ENCODE measurements around the gene RTEL1. TPM values are rescaled to one million over a fixed set of nuclear protein-coding genes. Genes with fewer than 3 reads are reported as not detected.
A peak's percentile ranks its signal among the peaks of the same experiment; 100 is the strongest.

Gene RTEL1
- total RNA-seq, 2 experiments from 2014 or later = 37.4 to 39.1 TPM

DNA sequence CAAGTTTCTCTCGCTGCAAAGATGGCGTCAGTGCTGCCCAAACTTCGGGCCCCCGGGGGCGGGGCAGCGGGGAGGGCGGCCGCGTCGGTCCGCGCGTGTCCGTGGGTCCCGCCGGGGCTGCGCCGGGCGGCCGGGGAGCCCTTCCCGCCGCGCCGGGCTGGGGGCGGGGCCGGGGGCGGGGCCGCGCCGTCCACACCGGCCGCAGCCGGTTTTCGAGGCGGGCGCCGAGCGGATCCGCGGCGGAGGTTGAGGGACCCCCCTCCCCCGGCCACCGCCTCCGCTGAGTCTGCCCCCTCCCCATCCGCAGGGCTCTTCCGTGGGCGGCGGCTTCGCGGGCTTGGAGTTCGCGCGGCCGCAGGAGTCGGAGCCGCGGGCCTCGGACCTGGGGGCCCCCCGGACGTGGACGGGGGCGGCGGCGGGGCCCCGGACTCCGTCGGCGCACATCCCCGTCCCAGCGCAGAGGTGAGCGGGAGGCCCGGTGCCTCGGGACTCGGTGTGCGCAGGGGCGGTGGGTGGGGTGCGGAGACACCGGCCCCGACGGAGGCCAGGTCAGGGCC, 82.0 kb downstream of the RTEL1 start:
- DNase-seq (peak; percentile 49), ATAC-seq (peak; percentile 3)
- intact Hi-C loops (cut with micrococcal nuclease) = no loop called here
- Mint-ChIP-seq H3K27me3 (no peaks in the 10 kb centered on the region), H3K4me1 (ENCODE audit: low read depth) (peaks cover 22% of the 10 kb centered on the region), H3K36me3 (ENCODE audit: low read depth) (peaks cover 5% of the 10 kb centered on the region), H3K27ac (no peak overlapping the region), H3K4me3 (peak overlapping the region; percentile 52), H3K9me3 (no peaks in the 10 kb centered on the region)
- ChIA-PET CTCF (interaction anchor here (0.8 to 1.1 kb wide), 4 partner anchors 32 to 216 kb away, joined by 3 to 4 read pairs (median 4); partner anchors contain the start of genes ARFRP1, UCKL1 and ZGPAT), POLR2A (interaction anchor here (1.2 to 2.2 kb wide), 5 partner anchors 8 to 82 kb away, joined by 4 to 8 read pairs (median 6); partner anchors contain the start of gene RTEL1)
- TF ChIP-seq, protein P1, sequence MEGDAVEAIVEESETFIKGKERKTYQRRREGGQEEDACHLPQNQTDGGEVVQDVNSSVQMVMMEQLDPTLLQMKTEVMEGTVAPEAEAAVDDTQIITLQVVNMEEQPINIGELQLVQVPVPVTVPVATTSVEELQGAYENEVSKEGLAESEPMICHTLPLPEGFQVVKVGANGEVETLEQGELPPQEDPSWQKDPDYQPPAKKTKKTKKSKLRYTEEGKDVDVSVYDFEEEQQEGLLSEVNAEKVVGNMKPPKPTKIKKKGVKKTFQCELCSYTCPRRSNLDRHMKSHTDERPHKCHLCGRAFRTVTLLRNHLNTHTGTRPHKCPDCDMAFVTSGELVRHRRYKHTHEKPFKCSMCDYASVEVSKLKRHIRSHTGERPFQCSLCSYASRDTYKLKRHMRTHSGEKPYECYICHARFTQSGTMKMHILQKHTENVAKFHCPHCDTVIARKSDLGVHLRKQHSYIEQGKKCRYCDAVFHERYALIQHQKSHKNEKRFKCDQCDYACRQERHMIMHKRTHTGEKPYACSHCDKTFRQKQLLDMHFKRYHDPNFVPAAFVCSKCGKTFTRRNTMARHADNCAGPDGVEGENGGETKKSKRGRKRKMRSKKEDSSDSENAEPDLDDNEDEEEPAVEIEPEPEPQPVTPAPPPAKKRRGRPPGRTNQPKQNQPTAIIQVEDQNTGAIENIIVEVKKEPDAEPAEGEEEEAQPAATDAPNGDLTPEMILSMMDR (IDR thresholded peaks at IDR 0.05) = no peak

DNA sequence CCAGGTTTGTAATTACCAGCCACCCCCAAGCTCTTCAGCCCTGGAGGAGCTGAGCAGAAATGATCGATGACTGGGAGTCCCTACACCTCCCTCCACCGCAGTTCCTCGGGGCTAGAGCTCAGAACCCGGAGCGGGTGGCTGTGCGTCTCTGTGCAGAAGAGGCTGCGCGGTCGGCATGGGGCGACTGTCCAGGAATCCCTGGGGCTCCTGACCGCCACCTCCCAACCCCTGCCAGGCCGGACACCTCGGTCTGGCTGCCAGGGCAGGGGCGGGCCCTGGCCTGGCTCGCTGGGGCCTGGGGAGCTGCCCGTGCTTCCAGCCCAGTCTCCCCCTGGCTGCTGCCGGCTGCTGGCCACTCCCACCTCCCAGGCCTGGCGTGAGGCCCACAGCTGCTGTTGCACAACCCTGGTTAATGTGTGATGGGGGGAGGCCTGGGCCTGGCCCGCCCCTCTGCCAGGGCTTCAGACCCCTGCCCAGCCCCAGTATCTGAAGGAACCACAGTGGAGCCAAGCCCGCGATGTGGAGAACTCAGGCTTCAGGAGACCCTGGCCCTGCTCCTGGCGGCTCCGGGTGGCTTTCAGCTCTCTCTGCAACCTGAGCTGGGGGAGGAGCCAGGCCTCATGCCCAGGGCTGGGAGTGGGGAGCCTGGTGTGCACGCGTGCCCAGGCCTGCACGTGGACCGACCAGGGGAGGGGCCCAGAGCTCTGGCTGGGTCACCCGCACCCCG, 82.7 kb downstream of the RTEL1 start:
- intact Hi-C loops (cut with micrococcal nuclease) = no loop called here
- Mint-ChIP-seq H3K27me3 (no peaks in the 10 kb centered on the region), H3K36me3 (ENCODE audit: low read depth) (peaks cover 5% of the 10 kb centered on the region), H3K27ac (no peak overlapping the region), H3K9me3 (no peaks in the 10 kb centered on the region), H3K4me1 (ENCODE audit: low read depth) (peaks cover 16% of the 10 kb centered on the region), H3K4me3 (peak overlapping the region; percentile 52)
- CTCF ChIA-PET = interaction anchor here (0.8 to 1.1 kb wide), 4 partner anchors 33 to 215 kb away, joined by 3 to 4 read pairs (median 4); partner anchors contain the start of genes ARFRP1, UCKL1 and ZGPAT
- ATAC-seq (peak; percentile 8), DNase-seq (peak; percentile 62)
- TF ChIP-seq, protein P1 (IDR thresholded peaks at IDR 0.05) = no peak
- POLR2A ChIA-PET = interaction anchor here (1.2 to 2.2 kb wide), 5 partner anchors 8 to 83 kb away, joined by 4 to 8 read pairs (median 6); partner anchors contain the start of gene RTEL1

DNA sequence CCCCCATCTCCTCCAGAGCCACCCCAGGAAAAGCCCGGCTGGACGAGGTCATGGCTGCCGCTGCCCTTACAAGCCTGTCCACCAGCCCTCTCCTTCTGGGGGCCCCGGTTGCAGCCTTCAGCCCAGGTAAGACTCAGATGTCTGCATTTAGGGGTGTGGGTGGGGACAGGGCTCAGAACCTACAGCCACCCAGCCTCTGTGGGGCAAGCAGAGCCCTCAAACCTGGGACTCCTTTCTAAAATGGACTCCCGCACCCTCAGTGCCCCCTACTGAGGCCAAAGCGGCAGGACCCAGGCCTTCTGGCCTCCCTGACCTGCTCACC, 83.2 kb downstream of the RTEL1 start:
- Mint-ChIP-seq H3K4me1 (ENCODE audit: low read depth) (peaks cover 11% of the 10 kb centered on the region), H3K27ac (no peak overlapping the region), H3K4me3 (peak overlapping the region; percentile 52), H3K27me3 (no peaks in the 10 kb centered on the region), H3K9me3 (no peaks in the 10 kb centered on the region), H3K36me3 (ENCODE audit: low read depth) (peaks cover under 1% of the 10 kb centered on the region)
- DNase-seq (no peak), ATAC-seq (no peak)
- TF ChIP-seq, protein P1 (IDR thresholded peaks at IDR 0.05) = no peak
- ChIA-PET POLR2A (interaction anchor here (1.2 to 1.6 kb wide), 4 partner anchors 7 to 42 kb away, joined by 4 to 8 read pairs (median 6); no protein-coding TSS in a partner anchor), CTCF (interaction anchor here (0.7 to 1.1 kb wide), 3 partner anchors 34 to 215 kb away, joined by 3 to 4 read pairs (median 3); partner anchors contain the start of gene UCKL1)
- intact Hi-C loops (cut with micrococcal nuclease) = no loop called here

DNA sequence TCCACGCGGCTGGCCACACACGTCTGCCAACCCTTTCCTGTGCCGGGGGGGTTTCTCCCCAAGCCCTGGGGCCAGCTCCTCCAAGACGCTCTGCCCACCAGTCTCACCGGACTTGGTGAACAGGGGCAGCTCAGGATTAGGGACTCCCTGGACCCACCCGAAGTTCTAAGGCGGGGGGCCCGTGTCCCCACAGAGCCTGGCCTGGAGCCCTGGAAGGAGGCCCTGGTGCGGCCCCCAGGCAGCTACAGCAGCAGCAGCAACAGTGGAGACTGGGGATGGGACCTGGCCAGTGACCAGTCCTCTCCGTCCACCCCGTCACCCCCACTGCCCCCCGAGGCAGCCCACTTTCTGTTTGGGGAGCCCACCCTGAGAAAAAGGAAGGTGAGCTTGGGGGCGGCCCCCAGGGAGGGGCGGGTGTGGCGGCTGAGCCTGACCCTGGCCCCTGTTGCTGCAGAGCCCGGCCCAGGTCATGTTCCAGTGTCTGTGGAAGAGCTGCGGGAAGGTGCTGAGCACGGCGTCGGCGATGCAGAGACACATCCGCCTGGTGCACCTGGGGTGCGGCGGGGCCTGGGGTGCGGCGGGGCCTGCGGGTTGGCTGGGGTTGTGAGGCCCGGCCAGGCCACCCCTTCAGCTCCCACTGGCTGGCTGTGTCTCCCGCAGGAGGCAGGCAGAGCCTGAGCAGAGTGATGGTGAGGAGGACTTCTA, 83.7 kb downstream of the RTEL1 start:
- DNase-seq = no peak
- peak overlapping the region; percentile 52 for H3K4me3 Mint-ChIP-seq
- ATAC-seq = no peak
- no peaks in the 10 kb centered on the region for H3K36me3 Mint-ChIP-seq (ENCODE audit: low read depth)
- H3K27ac Mint-ChIP-seq = no peak overlapping the region
- TF ChIP-seq, protein P1 (IDR thresholded peaks at IDR 0.05) = no peak
- POLR2A ChIA-PET = interaction anchor here (1.0 to 1.6 kb wide), 5 partner anchors 8 to 43 kb away, joined by 3 to 8 read pairs (median 4); no protein-coding TSS in a partner anchor
- no peaks in the 10 kb centered on the region for H3K27me3 Mint-ChIP-seq
- peaks cover 6% of the 10 kb centered on the region for H3K4me1 Mint-ChIP-seq (ENCODE audit: low read depth)
- no peaks in the 10 kb centered on the region for H3K9me3 Mint-ChIP-seq
- CTCF ChIA-PET = interaction anchor here (0.7 kb wide), 1 partner anchor 35 kb away, joined by 3 read pairs; no protein-coding TSS in a partner anchor
- intact Hi-C loops (cut with micrococcal nuclease) = no loop called here
